Measurements from ENCODE around the gene ZBED5. TPM values are rescaled to one million over a fixed set of nuclear protein-coding genes. Genes with fewer than 3 reads are reported as not detected.
"Not testable (repeated sequence)": the region's sequence is repeated elsewhere in the genome, so short reads cannot be mapped to it uniquely, and the experiment has no call there.

ZBED5 gene
- total RNA-seq, 1 experiment from 2014 or later = 73.8 TPM

DNA sequence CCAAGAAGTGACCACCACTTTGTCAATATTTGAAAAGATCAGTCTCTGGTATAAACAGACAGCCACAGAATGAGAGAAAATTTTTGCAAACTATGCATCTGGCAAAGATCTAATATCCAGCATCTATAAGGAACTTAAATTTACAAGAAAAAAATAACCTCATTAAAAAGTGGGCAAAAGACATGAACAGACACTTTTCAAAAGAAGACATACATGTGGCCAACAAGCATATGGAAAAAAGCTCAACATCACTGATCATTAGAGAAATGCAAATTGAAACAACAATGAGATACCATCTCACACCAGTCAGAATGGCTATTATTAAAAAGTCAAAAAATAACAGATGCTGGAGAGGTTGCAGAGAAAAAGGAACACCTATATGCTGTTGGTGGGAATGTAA is 32.2 kb upstream of the ZBED5 start:
- H3K36me3 ChIP-seq; DNase-seq; H3K4me3 ChIP-seq; H3K27me3 ChIP-seq; H3K9me3 ChIP-seq (replicated peaks); H3K4me1 ChIP-seq; H3K27ac ChIP-seq: not testable (repeated sequence)

DNA sequence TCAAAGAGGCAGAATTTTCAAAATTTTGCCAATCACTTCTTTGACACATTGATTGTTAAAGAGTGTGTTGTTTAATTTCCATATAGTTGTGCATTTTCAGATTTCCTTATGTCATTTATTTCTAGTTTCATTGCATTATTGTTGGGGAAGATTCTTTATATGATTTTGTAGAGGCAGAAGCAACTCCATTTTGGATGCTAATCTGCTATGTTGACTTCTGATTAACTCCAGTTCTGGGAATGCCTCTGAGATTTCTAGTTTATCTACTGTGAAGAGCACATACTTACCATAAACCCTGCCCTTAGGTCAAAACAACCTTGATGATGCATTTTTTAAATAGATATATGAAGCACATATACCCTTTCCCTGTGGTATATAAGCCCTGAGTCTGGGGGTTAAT is 29.5 kb upstream of the ZBED5 start:
- Histone ChIP-seq H3K36me3 (no peaks in the 10 kb centered on the region), H3K27ac (no peak overlapping the region), H3K4me3 (no peak overlapping the region), H3K4me1 (peaks cover 2% of the 10 kb centered on the region; the same call in 1 of the 2 replicates), H3K27me3 (no peaks in the 10 kb centered on the region), H3K9me3 (replicated peaks) (peaks cover 2% of the 10 kb centered on the region; the same call in 1 of the 2 replicates)
- DNase-seq = no peak

DNA sequence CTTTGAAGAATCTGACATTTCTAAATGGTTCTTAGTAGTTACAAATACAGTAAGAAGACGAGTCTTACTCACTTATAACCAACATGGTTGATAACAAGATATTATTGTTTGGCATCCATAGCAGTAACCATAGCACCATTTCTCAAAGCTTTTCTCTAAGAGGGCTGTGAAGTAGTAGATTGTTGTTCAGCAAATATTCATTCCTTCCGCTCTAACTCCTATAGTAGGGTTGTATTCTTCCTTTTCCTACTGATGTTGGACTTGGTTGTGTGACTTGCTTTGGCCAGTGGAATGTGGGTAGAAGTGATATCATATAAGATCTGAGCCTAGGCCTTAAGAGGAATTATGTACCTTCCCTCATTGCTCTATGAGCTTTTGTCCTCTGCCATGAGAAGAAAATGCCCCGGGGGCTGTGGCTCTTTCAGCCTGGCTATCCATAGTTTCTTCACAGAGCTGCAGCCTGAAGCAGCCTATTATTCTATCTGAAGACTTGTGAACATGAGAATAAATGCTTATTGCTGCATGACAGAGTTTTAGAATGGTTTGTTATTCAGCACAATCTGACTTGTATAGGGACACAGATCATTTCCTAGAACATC is 28.9 kb upstream of the ZBED5 start:
- Histone ChIP-seq H3K9me3 (replicated peaks) (peaks cover 2% of the 10 kb centered on the region; the same call in 1 of the 2 replicates), H3K27me3 (no peaks in the 10 kb centered on the region), H3K27ac (no peak overlapping the region), H3K36me3 (no peaks in the 10 kb centered on the region), H3K4me3 (no peak overlapping the region), H3K4me1 (peaks cover 2% of the 10 kb centered on the region; the same call in 1 of the 2 replicates)
- DNase-seq = peak; percentile 40 to 64

DNA sequence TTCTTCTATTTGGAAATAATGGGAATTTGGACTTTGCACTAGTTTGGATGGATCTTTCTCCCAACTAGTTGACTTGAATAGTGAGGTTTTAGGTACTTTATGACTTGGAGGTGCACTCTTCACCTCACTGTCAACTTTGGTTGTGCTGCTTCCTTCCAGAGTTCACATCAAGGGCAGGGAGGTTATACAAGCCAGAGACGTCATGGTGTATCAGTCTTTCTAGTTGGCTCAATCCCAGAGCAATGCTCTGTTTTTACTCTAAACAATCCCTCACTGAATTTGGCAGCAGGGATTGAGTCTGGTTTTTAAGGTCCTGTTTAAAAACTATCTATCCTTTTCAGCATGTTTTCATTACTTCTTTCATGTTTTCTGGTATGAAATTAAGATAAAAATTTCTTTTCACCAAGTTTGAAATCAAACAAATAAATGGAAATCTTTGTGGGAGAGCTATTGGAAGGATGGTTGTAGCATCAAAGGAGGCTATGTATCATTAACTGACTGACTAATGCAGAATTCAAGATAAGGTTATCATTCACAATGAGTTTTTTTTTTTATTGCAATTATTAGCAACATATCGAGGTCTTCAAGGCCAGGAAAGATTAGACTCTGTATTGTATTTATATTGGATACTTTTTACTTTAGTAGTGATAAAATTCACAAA is 28.0 kb upstream of the ZBED5 start:
- H3K4me1 ChIP-seq = peaks cover 2% of the 10 kb centered on the region; the same call in 1 of the 2 replicates
- H3K9me3 ChIP-seq (replicated peaks) = peaks cover 2% of the 10 kb centered on the region; the same call in 1 of the 2 replicates
- no peak overlapping the region for H3K4me3 ChIP-seq
- H3K36me3 ChIP-seq = no peaks in the 10 kb centered on the region
- no peaks in the 10 kb centered on the region for H3K27me3 ChIP-seq
- no peak overlapping the region for H3K27ac ChIP-seq
- peak in 1 of 2 experiments; percentile 20 for DNase-seq

DNA sequence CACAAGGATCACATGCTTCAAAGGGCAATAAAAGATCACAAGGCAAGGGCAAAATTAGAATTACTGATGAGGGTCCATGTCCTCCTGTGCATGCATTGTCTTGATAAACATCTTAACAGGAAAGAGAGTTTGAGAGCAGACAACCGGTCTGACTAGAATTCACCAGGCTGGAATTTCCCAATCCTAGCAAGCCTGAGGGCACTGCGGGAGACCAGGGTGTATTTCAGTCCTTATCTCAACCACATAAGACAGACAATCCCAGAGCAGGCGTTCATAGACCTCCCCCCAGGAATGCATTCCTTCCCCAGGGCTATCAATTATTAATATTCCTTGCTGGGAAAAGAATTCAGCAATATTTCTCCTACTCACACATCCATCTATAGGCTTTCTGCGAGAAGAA is 26.4 kb upstream of the ZBED5 start:
- H3K27me3 ChIP-seq; DNase-seq; H3K36me3 ChIP-seq; H3K9me3 ChIP-seq (replicated peaks); H3K4me1 ChIP-seq; H3K4me3 ChIP-seq; H3K27ac ChIP-seq: not testable (repeated sequence)

DNA sequence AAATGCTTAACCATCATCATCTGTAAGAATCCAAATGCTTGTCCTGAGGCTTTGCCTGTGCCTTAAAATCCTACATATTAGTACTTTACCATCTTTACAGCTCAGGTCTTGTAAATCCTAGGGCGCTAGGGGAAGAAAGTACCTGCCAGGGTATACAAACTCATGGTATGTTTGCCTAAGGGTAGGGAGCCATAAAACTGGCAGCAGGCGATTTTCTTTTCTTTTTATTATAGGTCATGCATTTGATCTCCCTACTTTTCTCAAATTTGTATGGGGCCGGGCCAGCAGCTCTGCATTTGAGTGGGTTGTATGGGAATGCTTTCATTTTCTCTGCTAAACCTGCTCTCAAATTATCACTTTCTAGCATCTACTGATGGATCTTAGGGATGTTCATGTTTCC is 24.0 kb upstream of the ZBED5 start:
- Histone ChIP-seq H3K27ac (no peak overlapping the region), H3K4me3 (no peak overlapping the region), H3K4me1 (peaks cover 2% of the 10 kb centered on the region; the same call in 1 of the 2 replicates), H3K9me3 (replicated peaks) (no peaks in the 10 kb centered on the region; the same call in 1 of the 2 replicates), H3K27me3 (no peaks in the 10 kb centered on the region), H3K36me3 (no peaks in the 10 kb centered on the region)
- DNase-seq = no peak

DNA sequence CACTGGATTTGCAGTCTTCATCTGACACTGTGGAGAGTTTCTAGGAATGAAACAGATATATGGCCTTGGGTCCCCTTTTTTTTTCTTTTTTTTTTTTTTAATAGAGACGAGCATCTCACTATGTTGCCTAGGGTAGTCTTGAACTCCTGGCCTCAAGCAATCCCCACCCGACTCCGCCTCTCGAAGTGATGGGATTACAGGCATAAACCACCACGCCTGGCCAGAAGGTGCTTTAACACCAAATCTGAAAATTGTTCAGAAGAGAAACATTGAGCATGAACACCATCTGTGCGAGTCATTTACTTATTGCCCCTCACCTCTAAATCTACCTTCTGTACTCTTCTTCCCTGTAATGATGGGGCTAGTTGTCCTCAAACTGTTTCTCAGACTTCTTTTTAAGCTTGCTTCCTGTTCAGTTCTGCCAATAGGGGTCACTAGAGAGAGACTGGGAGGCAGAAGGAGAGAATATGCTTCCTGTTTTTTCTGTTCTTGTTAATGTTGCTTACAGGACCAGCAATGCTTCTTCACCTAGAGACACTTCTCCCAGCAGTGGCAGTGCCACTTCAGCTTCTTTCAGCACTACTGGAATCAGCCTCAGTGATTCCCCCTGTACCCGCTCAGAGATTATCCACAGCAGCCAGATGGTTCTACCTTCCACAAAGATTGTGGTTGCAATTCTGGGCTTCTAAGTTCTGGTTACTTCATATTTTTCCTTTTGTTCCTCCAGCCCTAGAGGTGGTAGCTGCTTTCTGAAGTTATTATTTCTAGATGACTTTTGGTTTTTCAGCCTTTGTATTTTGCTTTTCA is 20.8 kb upstream of the ZBED5 start:
- no peak overlapping the region for H3K4me3 ChIP-seq
- H3K27me3 ChIP-seq = no peaks in the 10 kb centered on the region
- peak; percentile 55 to 80 for DNase-seq
- H3K4me1 ChIP-seq = no peaks in the 10 kb centered on the region
- H3K36me3 ChIP-seq = no peaks in the 10 kb centered on the region
- no peaks in the 10 kb centered on the region for H3K9me3 ChIP-seq (replicated peaks)
- H3K27ac ChIP-seq = no peak overlapping the region

DNA sequence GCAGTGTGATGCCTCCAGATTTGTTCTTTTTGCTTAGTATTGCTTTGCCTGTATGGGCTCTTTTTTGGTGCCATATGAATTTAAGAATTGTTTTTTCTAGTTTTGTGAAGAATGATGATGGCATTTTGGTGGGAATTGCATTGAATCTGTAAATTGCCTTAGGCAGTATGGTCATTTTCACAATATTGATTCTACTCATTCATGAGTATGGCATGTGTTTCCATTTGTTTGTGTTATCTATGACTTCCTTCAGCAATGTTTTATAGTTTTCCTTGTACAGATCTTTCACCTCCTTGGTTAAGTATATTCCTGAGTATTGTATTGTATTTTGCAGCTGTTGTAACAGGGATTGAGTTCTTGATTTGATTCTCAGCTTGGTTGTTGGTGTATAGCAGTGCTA is 18.3 kb upstream of the ZBED5 start:
- DNase-seq = no peak
- no peaks in the 10 kb centered on the region for H3K36me3 ChIP-seq
- H3K9me3 ChIP-seq (replicated peaks) = peaks cover 6% of the 10 kb centered on the region
- no peaks in the 10 kb centered on the region for H3K27me3 ChIP-seq
- H3K27ac ChIP-seq = no peak overlapping the region
- no peak overlapping the region for H3K4me3 ChIP-seq
- no peaks in the 10 kb centered on the region for H3K4me1 ChIP-seq

DNA sequence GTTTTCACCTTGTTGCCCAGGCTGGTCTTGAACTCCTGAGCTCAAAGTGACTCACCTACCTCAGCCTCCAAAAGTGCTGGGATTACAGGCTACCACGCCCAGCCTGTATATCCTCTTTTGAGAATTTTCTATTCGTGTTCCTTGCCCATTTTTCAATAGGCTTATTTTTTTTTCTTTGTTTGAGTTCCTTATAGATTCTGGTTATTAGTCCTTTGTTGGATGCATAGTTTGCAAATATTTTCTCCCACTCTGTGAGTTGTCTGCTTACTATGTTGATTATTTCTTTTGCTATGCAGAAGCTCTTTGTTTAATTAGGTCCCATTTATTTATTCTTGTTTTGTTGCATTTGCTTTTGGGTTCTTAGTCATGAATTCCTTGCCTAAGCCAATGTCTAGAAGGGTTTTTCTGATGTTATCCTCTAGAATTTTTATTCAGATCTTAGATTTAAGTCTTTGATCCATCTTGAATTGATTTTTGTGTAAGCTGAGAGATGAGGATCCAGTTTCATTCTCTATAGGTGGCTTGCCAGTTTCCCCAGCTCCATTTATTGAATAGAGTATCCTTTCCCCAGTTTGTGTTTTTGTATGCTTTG is 17.7 kb upstream of the ZBED5 start:
- Histone ChIP-seq H3K36me3 (no peaks in the 10 kb centered on the region), H3K27ac (no peak overlapping the region), H3K4me3 (no peak overlapping the region), H3K9me3 (replicated peaks) (peaks cover 6% of the 10 kb centered on the region), H3K4me1 (no peaks in the 10 kb centered on the region), H3K27me3 (no peaks in the 10 kb centered on the region)
- no peak for DNase-seq

DNA sequence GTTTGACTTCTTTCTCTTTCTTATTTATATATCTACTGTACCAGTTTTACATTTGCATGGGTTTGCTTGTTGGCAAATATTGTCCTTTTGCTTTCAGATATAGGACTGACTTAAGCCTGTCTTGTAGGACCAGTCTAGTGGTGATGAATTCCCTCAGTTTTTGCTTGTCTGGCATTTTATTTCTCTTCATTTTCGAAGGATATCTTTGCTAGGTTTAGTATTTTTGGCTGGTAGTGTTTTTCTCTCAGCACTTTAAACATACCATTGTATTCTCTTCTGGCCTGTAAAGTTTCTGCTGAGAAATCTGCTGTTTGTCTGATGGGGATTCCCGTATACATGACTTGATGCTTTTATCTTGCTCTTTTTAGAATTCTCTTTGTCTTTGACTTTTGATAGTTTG is 14.2 kb upstream of the ZBED5 start:
- Histone ChIP-seq H3K9me3 (replicated peaks) (peaks cover 6% of the 10 kb centered on the region), H3K27me3 (no peaks in the 10 kb centered on the region), H3K27ac (no peak overlapping the region), H3K4me1 (no peaks in the 10 kb centered on the region; the same call in 1 of the 2 replicates), H3K4me3 (no peak overlapping the region), H3K36me3 (no peaks in the 10 kb centered on the region)
- DNase-seq = no peak

DNA sequence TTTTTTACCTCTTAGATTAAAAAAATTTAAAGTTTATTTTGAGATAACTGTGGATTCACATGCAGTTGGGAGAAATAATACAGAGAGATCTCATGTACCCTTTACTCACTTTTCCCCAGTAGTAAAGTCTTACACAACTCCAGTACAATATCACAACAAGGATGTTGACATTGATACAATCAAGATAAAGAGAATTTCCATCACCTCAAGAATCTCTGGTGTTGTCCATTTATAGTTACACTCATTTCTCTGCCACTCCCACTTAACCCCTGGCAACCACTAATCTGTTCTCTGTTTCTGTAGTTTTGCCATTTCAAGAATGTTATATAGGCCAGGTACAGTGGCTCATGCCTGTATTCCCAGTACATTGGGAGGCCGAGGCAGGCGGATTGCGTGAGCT is 10.5 kb upstream of the ZBED5 start:
- Histone ChIP-seq H3K4me3 (no peak overlapping the region), H3K9me3 (replicated peaks) (peaks cover 6% of the 10 kb centered on the region), H3K36me3 (no peaks in the 10 kb centered on the region), H3K27me3 (no peaks in the 10 kb centered on the region), H3K27ac (no peak overlapping the region), H3K4me1 (no peaks in the 10 kb centered on the region; the same call in 1 of the 2 replicates)
- no peak for DNase-seq

DNA sequence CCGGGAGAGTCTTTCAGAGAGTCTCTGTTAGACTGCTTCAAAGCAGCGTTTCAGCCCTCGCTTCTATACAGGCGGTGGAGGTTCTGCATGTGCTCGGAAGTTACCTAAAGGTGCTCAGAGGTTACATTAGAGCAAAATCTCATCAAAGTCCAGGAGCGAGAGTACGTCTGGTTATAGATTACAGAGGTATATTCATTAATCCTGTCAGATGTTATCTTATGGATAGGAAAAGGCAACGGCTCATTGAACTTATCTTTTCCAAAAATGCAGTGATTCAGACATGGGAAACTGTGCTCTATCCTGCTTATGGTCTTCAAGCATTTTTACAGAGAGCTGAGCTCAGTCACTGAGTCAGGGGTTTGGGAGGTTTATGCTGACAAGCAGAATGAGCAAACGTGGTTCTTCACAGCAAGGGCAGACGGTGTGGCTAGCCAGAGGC is 9.1 kb upstream of the ZBED5 start:
- Histone ChIP-seq H3K27me3 (no peaks in the 10 kb centered on the region), H3K4me1 (no peaks in the 10 kb centered on the region; the same call in 1 of the 2 replicates), H3K4me3 (no peak overlapping the region), H3K36me3 (no peaks in the 10 kb centered on the region), H3K9me3 (replicated peaks) (peaks cover under 1% of the 10 kb centered on the region), H3K27ac (no peak overlapping the region)
- DNase-seq = no peak

DNA sequence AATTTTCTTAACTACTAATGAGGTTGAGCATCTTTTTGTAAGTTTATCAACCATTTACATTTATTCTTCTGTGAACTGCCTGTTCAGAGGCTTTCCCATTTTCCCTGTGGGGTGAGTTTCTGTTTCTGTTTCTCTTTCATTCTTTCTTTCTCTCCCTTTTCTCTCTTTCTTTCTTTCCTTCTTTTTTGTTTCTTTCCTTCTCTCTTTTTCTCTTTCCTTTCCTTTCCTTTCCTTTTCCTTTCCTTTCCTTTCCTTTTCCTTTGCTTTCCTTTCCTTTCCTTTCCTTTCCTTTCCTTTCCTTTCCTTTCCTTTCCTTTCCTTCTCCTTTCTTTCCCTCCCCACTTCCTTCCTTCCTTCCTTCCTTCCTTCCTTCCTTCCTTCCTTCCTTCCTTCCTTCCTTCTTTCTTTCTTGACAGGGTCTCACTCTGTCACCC is 8.0 kb upstream of the ZBED5 start:
- Histone ChIP-seq H3K9me3 (replicated peaks) (no peaks in the 10 kb centered on the region), H3K27me3 (no peaks in the 10 kb centered on the region), H3K36me3 (no peaks in the 10 kb centered on the region), H3K27ac (no peak overlapping the region), H3K4me1 (no peaks in the 10 kb centered on the region; the same call in 1 of the 2 replicates), H3K4me3 (no peak overlapping the region)
- no peak for DNase-seq

DNA sequence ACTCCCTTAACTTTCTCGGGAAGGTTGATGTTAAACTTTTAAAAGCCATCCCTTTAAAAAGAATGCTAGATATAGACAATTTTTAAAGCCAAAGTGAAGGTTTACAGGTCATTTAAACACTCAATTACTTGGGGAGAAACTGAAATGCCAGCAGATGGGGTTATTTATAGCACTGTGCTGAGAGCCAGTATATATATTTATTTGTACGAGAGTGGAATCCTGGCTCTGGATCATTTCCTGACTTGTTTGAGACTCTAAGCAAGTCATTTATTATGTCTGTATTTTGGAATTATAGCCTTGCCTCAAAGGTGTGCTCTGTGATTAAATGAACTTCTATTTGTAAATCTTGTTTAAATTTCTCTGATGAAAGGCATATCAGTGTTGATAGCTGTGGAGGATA is 6.8 kb upstream of the ZBED5 start:
- Histone ChIP-seq H3K9me3 (replicated peaks) (no peaks in the 10 kb centered on the region), H3K4me3 (no peak overlapping the region), H3K27me3 (no peaks in the 10 kb centered on the region), H3K27ac (no peak overlapping the region), H3K4me1 (no peaks in the 10 kb centered on the region; the same call in 1 of the 2 replicates), H3K36me3 (no peaks in the 10 kb centered on the region)
- DNase-seq = no peak

DNA sequence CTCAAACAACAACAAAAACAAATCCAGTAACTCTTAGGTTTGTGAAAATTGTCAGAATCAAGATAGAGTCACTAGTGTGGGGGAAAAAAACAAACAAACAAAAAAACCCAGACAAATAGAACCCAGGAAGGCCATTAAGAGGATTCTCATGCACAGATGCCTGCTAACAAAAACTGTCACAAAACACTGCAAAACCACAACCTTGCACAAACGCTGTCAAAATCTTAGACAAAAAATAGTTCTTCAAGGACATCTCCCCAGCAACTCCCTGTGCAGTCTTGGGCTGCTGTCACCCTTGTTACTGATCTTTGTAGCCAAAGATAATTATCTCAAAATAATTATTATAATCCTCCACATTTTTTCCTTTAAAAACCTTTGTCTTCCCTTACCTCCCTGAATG is 4.6 kb upstream of the ZBED5 start:
- H3K36me3 ChIP-seq = no peaks in the 10 kb centered on the region
- no peak overlapping the region for H3K4me3 ChIP-seq
- no peaks in the 10 kb centered on the region; the same call in 1 of the 2 replicates for H3K4me1 ChIP-seq
- no peaks in the 10 kb centered on the region for H3K27me3 ChIP-seq
- no peak overlapping the region for H3K27ac ChIP-seq
- no peaks in the 10 kb centered on the region for H3K9me3 ChIP-seq (replicated peaks)
- no peak for DNase-seq
